ENCODE results near the gene VIPR2. TPM values are rescaled to one million over a fixed set of nuclear protein-coding genes. Genes with fewer than 3 reads are reported as not detected.

Gene VIPR2
- total RNA-seq, 3 donors from 2014 or later: 0.48 to 14.0 (median 4.6) TPM

- DNase-seq (ENCODE audit: low spot score in 2 of 2): peak in 1 of 2 donors; percentile 39
- H3K27me3 ChIP-seq: no peaks in the 10 kb centered on the region
- H3K4me1 ChIP-seq: no peaks in the 10 kb centered on the region
- no peaks in the 10 kb centered on the region for H3K36me3 ChIP-seq
- TF ChIP-seq POLR2A (IDR thresholded peaks at IDR 0.05): no peak
- TF ChIP-seq POLR2AphosphoS5 (IDR thresholded peaks at IDR 0.05): no peak
- TF ChIP-seq CTCF (IDR thresholded peaks at IDR 0.05): no peak
- no peak overlapping the region for H3K4me3 ChIP-seq
- intact Hi-C loops (cut with DNase I; ENCODE audit: low total_unique reads): no loop called here
- no peaks in the 10 kb centered on the region for H3K9me3 ChIP-seq
- H3K27ac ChIP-seq: no peak overlapping the region
Observed at GRCh38 chr7:159119026-159119741, 25.5 kb downstream of the VIPR2 start.

DNA sequence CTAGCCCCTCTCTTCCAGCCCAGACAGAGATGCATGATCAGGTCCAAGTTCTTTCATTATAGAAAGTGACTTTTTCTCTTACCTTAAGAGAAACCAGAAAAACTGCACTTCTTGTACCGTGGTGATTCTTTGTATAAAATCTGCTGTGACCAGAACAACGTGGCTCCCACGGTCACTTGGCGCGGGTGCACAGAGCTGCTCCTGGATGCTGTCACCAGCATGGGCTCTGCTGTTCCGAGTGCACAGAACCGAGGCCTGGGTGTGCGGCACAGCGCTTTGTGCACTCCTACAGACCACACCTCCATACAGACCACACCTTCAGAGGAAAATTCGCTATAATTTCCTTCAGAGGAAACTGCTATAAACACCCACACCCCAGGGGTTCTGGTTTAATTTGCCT lies 26.0 kb downstream of the VIPR2 start:
- DNase-seq (ENCODE audit: low spot score in 2 of 2): peak in 1 of 2 donors; percentile 30
- no peak overlapping the region for H3K4me3 ChIP-seq

DNA sequence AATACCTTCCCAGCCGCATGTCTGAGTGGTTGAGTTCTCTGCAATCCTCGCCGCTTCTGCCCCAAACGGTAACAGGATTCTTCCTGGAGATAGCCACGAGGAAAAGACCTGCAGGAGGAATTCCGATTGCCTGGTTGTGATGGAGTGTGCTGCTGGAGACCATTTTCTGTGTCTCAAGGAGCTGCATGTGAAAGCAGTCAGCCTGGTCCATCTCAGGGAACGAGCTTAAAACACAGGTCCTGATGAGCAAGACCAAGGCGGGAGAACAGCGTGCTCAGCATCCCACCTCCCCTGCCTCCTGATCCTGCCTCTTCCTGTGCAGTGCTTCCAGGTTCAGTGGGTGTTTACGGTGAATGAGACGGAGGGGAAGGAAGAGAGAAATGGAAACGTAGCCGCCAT lies 26.5 kb downstream of the VIPR2 start:
- peak in 1 of 2 donors; percentile 25 for DNase-seq (ENCODE audit: low spot score in 2 of 2)
- H3K4me3 ChIP-seq: no peak overlapping the region
- no peaks in the 10 kb centered on the region for H3K9me3 ChIP-seq
- intact Hi-C loops (cut with DNase I; ENCODE audit: low total_unique reads): no loop called here
- TF ChIP-seq POLR2AphosphoS5 (IDR thresholded peaks at IDR 0.05) (no peak), CTCF (IDR thresholded peaks at IDR 0.05) (no peak), POLR2A (IDR thresholded peaks at IDR 0.05) (no peak)
- no peaks in the 10 kb centered on the region for H3K4me1 ChIP-seq
- H3K36me3 ChIP-seq: no peaks in the 10 kb centered on the region
- H3K27me3 ChIP-seq: no peaks in the 10 kb centered on the region
- no peak overlapping the region for H3K27ac ChIP-seq

More for the DNA sequence above, 26.0 kb downstream of the VIPR2 start:
- intact Hi-C loops (cut with DNase I; ENCODE audit: low total_unique reads): no loop called here
- H3K9me3 ChIP-seq: no peaks in the 10 kb centered on the region
- no peak overlapping the region for H3K27ac ChIP-seq
- TF ChIP-seq POLR2A (IDR thresholded peaks at IDR 0.05) (no peak), CTCF (IDR thresholded peaks at IDR 0.05) (no peak), POLR2AphosphoS5 (IDR thresholded peaks at IDR 0.05) (no peak)
- no peaks in the 10 kb centered on the region for H3K4me1 ChIP-seq
- no peaks in the 10 kb centered on the region for H3K36me3 ChIP-seq
- H3K27me3 ChIP-seq: no peaks in the 10 kb centered on the region

DNA sequence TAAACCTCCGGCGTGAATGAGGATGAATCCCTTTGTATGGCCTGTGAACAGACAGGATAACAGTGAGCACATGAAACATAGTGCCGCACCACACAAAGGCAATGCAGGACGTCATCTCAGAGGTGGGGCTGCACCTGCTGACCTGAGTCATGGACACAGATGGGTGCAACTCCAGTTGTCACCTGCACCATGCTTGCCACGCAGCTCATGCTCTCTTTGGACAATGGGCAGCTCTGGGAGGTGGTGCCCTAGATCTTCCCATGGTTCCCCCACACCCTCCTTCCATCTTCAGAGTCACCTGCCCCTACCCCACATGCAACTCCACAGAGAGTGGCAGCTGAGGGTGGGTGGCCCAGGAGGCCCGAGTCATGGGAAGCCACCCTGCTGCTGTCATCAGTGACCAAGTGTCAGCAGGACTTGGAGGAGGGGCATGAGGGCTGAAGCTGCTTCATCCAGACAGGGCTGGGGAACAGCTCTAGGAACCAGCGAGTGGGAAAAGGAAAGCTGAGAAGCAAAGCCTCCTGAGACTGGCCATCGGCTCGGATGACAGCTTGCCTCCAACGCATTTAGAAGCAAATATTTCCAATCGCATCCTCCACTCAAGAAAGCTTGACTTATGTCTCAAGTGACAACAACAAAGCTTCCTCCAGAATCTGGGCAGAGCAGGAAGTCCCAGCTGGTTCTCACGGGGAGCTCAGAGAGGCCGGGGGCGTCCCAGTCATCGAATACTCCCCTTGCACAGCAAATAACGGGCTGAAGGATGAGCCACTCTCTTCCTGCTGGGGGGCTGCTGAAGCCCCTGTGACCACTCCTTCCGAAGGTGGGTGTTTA lies 27.1 kb downstream of the VIPR2 start:
- Histone ChIP-seq H3K36me3 (no peaks in the 10 kb centered on the region), H3K27ac (no peak overlapping the region), H3K27me3 (no peaks in the 10 kb centered on the region), H3K9me3 (no peaks in the 10 kb centered on the region), H3K4me3 (no peak overlapping the region), H3K4me1 (no peaks in the 10 kb centered on the region)
- peak in 1 of 2 donors; percentile 15 for DNase-seq (ENCODE audit: low spot score in 2 of 2)
- intact Hi-C loops (cut with DNase I; ENCODE audit: low total_unique reads): no loop called here
- TF ChIP-seq POLR2AphosphoS5 (IDR thresholded peaks at IDR 0.05) (no peak), POLR2A (IDR thresholded peaks at IDR 0.05) (no peak), CTCF (IDR thresholded peaks at IDR 0.05) (no peak)
